Muscle of leg (tissue), 11 donors: Measurements from ENCODE around the gene MMD2. TPM values are rescaled to one million over a fixed set of nuclear protein-coding genes. Genes with fewer than 3 reads are reported as not detected.
"Not testable (repeated sequence)": the region's sequence is repeated elsewhere in the genome, so short reads cannot be mapped to it uniquely, and the experiment has no call there.

Experiments used
- DNase-seq: peaks from one replicate; pipeline ENCODE4 v3.0.0; 2013
- H3K27ac ChIP-seq: one replicate; pipeline ENCODE4 v1.5.1; 2013; ENCODE audit warnings: mild to moderate bottlenecking, low read length, control low read depth
- H3K27me3 ChIP-seq: one replicate; pipeline ENCODE4 v1.6.1; 2013; ENCODE audit warnings: low read length; ENCODE audit not compliant: control insufficient read depth, insufficient read depth
- H3K36me3 ChIP-seq: one replicate; pipeline ENCODE4 v1.6.1; 2013; ENCODE audit warnings: low read length; ENCODE audit not compliant: control insufficient read depth, insufficient read depth
- H3K4me1 ChIP-seq: one replicate; pipeline ENCODE4 v1.6.1; 2013; ENCODE audit warnings: low read length; ENCODE audit not compliant: control insufficient read depth, insufficient read depth
- H3K4me3 ChIP-seq: one replicate; pipeline ENCODE4 v1.5.1; 2013; ENCODE audit warnings: low read length, control low read depth
- H3K9me3 ChIP-seq: replicated peaks from 2 replicates; pipeline ENCODE4 v1.6.1; 2013; ENCODE audit warnings: low read depth, low read length; ENCODE audit not compliant: control insufficient read depth
- WGBS: methylation state at CpG from one replicate; pipeline ENCODE4 v1.1.5; 2013; ENCODE audit warnings: missing lambda C conversion rate; ENCODE audit not compliant: insufficient coverage; 5-methylcytosine and 5-hydroxymethylcytosine counted together
- polyA plus RNA-seq, 8 donors: library from polyadenylated mRNA; unstranded; fragments of 120-200 nt; gene quantifications; one replicate each; pipeline versions ENCODE4 v1.2.1 to v1.2.3, GENCODE V29; 2013; ENCODE audit warnings: inconsistent platforms in 1 of 8, low replicate concordance in 1 of 8; ENCODE audit not compliant: insufficient read length in 8 of 8, insufficient read depth in 1 of 8
- total RNA-seq: library from RNA; stranded (reverse); fragments of 120-200 nt; gene quantifications from one replicate; pipeline ENCODE4 v1.2.4, GENCODE V29; 2013

Gene MMD2
- total and polyA plus RNA-seq, 9 donors: 0.05 to 0.77 (median 0.07) TPM; not detected in 4

GRCh38 chr7:4904346-4904745 is 54.6 kb downstream of the MMD2 start:
- no peaks in the 10 kb centered on the region for H3K9me3 ChIP-seq
- no peak overlapping the region for H3K27ac ChIP-seq
- DNase-seq: no peak
- no peaks in the 10 kb centered on the region for H3K36me3 ChIP-seq
- no peak overlapping the region for H3K4me3 ChIP-seq
- peaks cover 5% of the 10 kb centered on the region for H3K27me3 ChIP-seq
- H3K4me1 ChIP-seq: no peaks in the 10 kb centered on the region

DNA sequence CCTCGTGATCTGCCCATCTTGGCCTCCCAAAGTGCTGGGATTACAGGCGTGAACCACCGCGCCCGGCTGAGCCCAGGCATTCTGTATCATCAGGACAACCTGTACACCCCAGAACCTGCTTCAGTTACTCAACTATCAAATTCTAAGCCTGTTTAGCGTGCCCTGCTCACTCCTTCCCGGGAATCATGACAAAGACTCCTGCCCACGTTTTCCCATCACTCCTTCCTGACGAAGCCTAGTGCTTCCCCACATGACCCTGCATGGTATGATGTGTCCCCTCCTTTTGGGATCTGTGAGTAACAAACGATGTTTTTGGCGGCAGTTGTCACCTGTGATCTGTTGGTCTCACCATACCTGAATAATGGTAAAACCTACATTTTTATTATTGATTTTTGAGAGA is 63.2 kb downstream of the MMD2 start:
- WGBS: 71% methylated on average over 9 of the region's 11 CpGs
- no peaks in the 10 kb centered on the region for H3K27me3 ChIP-seq
- H3K4me1 ChIP-seq: no peaks in the 10 kb centered on the region
- H3K4me3 ChIP-seq: no peak overlapping the region
- H3K27ac ChIP-seq: no peak overlapping the region
- H3K9me3 ChIP-seq: no peaks in the 10 kb centered on the region
- DNase-seq: no peak
- H3K36me3 ChIP-seq: no peaks in the 10 kb centered on the region

- 89% methylated on average over 9 of the region's 9 CpGs for WGBS
- Histone ChIP-seq H3K4me3 (no peak overlapping the region), H3K27ac (no peak overlapping the region), H3K27me3 (no peaks in the 10 kb centered on the region), H3K9me3 (no peaks in the 10 kb centered on the region), H3K4me1 (no peaks in the 10 kb centered on the region), H3K36me3 (no peaks in the 10 kb centered on the region)
- no peak for DNase-seq
These were observed 64.5 kb downstream of the MMD2 start for GRCh38 chr7:4894482-4894881.

DNA sequence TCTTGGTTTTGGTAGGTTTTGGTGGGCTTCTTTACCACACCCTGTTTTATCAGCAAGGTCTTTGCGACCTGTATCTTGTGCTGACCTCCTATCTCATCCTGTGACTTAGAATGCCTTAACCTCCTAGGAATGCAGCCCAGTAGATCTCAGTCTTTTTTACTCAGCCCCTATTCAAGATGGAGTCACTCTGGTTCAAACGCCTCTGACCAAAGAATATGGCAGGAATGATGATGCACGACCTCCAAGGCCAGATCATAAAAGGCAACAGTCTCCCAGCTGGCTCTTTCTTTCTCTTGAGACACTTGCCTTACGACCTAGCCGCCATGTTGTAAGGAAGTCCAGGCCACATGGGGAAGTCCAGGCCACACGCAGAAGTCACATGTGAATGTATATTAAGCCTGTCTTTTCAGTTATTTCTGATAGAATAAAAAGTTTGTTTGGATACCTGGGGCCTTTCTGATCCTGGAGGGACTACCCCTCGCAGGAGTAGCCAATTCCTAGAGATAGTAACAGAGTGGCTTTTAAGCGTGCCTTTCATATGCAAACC is 65.0 kb downstream of the MMD2 start:
- Histone ChIP-seq H3K4me1 (no peaks in the 10 kb centered on the region), H3K9me3 (no peaks in the 10 kb centered on the region), H3K27me3 (no peaks in the 10 kb centered on the region), H3K36me3 (no peaks in the 10 kb centered on the region), H3K4me3 (no peak overlapping the region), H3K27ac (no peak overlapping the region)
- WGBS: 79% methylated on average over 5 of the region's 8 CpGs
- no peak for DNase-seq

DNA sequence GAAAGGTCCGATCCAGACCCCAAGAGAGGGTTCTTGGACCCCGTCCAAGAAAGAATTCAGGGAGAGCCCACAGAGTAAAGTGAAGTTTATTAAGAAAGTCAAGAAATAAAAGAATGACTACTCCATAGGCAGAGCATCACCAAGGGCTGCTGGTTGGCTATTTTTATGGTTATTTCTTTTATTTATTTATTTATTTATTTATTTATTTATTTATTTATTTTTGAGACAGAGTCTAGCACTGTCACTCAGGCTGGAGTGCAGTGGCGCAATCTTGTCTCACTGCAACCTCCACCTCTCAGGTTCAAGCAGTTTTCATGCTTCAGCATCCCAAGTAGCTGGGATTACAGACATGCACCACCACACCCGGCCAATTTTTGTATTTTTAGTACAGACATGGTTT is 65.8 kb downstream of the MMD2 start:
- 84% methylated on average over 4 of the region's 4 CpGs for WGBS
- H3K4me1 ChIP-seq, H3K36me3 ChIP-seq, DNase-seq, H3K4me3 ChIP-seq, H3K27ac ChIP-seq, H3K27me3 ChIP-seq, H3K9me3 ChIP-seq: not testable (repeated sequence)

- DNase-seq: not testable (repeated sequence)
- 100% methylated on average over 1 of the region's 2 CpGs for WGBS
These were observed 67.5 kb downstream of the MMD2 start for GRCh38 chr7:4891522-4891921.

DNA sequence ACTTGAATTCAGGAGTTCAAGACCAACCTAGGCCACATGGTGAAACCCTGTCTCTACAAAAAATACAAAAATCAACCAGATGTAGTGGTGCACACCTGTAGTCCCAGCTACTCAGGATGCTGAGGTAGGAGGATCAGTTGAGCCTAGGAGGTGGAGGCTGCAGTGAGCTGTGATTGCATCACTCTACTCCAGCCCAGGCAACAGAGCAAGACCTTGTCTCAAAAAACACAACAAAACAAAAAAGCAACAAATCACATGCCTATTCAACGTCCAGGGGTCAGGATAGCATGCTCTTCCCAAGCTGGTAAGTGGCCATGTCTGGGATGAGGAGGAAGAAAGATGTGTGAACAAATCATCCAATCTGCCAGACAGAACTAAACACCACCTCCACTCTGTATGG is 69.3 kb downstream of the MMD2 start:
- Histone ChIP-seq H3K27ac (no peak overlapping the region), H3K36me3 (no peaks in the 10 kb centered on the region), H3K4me3 (no peak overlapping the region), H3K27me3 (no peaks in the 10 kb centered on the region), H3K9me3 (no peaks in the 10 kb centered on the region), H3K4me1 (no peaks in the 10 kb centered on the region)
- no CpG with 5 or more reads among the region's 1 CpG for WGBS
- no peak for DNase-seq

More at GRCh38 chr7:4891522-4891921, 67.5 kb downstream of the MMD2 start:
- H3K9me3 ChIP-seq, H3K4me1 ChIP-seq, H3K4me3 ChIP-seq, H3K27me3 ChIP-seq, H3K36me3 ChIP-seq, H3K27ac ChIP-seq: not testable (repeated sequence)

GRCh38 chr7:4888161-4888560 is 70.8 kb downstream of the MMD2 start:
- Histone ChIP-seq H3K4me1 (no peaks in the 10 kb centered on the region), H3K27me3 (peaks cover 6% of the 10 kb centered on the region), H3K36me3 (no peaks in the 10 kb centered on the region), H3K9me3 (no peaks in the 10 kb centered on the region), H3K4me3 (no peak overlapping the region), H3K27ac (no peak overlapping the region)
- WGBS: 7% methylated on average over 3 of the region's 3 CpGs
- DNase-seq: no peak

- no peak overlapping the region for H3K4me3 ChIP-seq
- no peaks in the 10 kb centered on the region for H3K9me3 ChIP-seq
- no CpG with 5 or more reads among the region's 1 CpG for WGBS
- peaks cover 12% of the 10 kb centered on the region for H3K4me1 ChIP-seq
- H3K27me3 ChIP-seq: peaks cover 12% of the 10 kb centered on the region
- H3K27ac ChIP-seq: no peak overlapping the region
- no peaks in the 10 kb centered on the region for H3K36me3 ChIP-seq
- no peak for DNase-seq
These were observed 72.3 kb downstream of the MMD2 start for GRCh38 chr7:4886671-4887070.

DNA sequence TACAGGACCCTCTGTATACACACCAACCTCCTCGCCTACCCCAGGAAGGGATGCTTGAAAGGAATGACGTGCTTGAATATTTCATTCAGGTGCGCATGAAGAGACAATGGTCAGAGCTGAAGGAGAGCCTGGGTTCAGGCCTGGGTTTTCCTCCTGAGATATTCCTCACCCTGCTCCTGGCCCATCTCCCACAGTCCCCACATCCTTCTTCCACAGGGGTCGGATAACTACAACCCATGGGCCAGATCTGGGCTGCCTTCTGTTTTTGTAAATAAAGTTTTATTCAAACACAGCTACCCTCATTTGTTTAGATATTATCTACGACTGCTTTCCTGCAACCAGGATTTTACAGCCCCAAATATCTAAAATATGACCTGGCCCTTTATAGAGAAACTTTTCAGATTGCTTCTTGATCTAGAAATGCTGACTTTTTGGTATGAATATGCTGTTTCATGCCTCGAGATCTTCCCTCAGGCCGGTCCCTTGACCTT is 73.6 kb downstream of the MMD2 start:
- Histone ChIP-seq H3K27me3 (peaks cover 12% of the 10 kb centered on the region), H3K4me1 (peaks cover 13% of the 10 kb centered on the region)
- WGBS: no CpG with 5 or more reads among the region's 7 CpGs

DNA sequence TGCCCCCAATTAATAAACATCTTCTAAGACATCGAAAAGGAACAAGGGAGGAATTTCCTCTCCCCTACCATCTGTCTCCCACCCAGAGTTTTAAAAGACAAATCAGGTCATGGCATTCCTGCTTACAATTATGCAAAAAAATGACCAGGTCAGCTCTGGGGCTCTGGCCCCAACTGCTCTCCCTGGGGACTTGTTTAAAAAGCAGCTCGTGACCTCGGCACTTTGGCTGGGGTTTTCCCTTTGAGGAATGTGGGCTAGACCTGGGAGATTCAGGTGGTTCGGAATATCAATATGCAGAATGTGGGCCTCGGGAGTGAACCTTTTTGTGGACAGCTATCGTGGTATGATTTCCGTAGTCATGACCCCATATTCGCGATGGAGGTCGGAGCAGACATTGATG is 74.8 kb downstream of the MMD2 start:
- Histone ChIP-seq H3K4me3 (no peak overlapping the region), H3K36me3 (no peaks in the 10 kb centered on the region), H3K4me1 (peaks cover 22% of the 10 kb centered on the region), H3K27me3 (peaks cover 16% of the 10 kb centered on the region), H3K27ac (no peak overlapping the region), H3K9me3 (no peaks in the 10 kb centered on the region)
- peak; percentile 27 for DNase-seq
- WGBS: 74% methylated on average over 6 of the region's 10 CpGs

More for the DNA sequence above, 73.6 kb downstream of the MMD2 start:
- DNase-seq: no peak
- H3K27ac ChIP-seq: no peak overlapping the region
- H3K36me3 ChIP-seq: no peaks in the 10 kb centered on the region
- H3K4me3 ChIP-seq: no peak overlapping the region
- H3K9me3 ChIP-seq: no peaks in the 10 kb centered on the region
